Measurements from ENCODE around the gene MEF2B. TPM values are rescaled to one million over a fixed set of nuclear protein-coding genes. Genes with fewer than 3 reads are reported as not detected.

Gene MEF2B
- total RNA-seq, 6 experiments from 2014 or later: 0.24 to 2.1 (median 0.97) TPM; not detected in 2

GRCh38 chr19:19207637-19208572 lies 37.8 kb upstream of the MEF2B start:
- Histone ChIP-seq H3K9me3 (no peaks in the 10 kb centered on the region), H3K27ac (no peak overlapping the region), H3K4me3 (no peak overlapping the region), H3K27me3 (no peaks in the 10 kb centered on the region), H3K36me3 (no peaks in the 10 kb centered on the region), H3K4me1 (peaks cover 0 to 1% (median 0%) of the 10 kb centered on the region in 4 donors)
- DNase-seq (no peak), ATAC-seq (no peak)
- intact Hi-C loops (cut with DNase I): no loop called here
- WGBS (ENCODE audit: insufficient coverage, low coverage, low lambda C conversion rate, missing lambda C conversion rate): 67% methylated on average over 5 of the region's 8 CpGs
- TF ChIP-seq POLR2A (IDR thresholded peaks at IDR 0.05) (no peak), CTCF (IDR thresholded peaks at IDR 0.05) (no peak)

GRCh38 chr19:19206938-19207337 lies 36.9 kb upstream of the MEF2B start:
- Histone ChIP-seq H3K4me1 (peaks cover 0 to 10% (median 1%) of the 10 kb centered on the region in 4 donors), H3K27me3 (no peaks in the 10 kb centered on the region), H3K9me3 (no peaks in the 10 kb centered on the region), H3K27ac (no peak overlapping the region), H3K36me3 (no peaks in the 10 kb centered on the region), H3K4me3 (no peak overlapping the region)
- ATAC-seq (no peak), DNase-seq (no peak)
- TF ChIP-seq CTCF (IDR thresholded peaks at IDR 0.05) (no peak), POLR2A (IDR thresholded peaks at IDR 0.05) (no peak)
- intact Hi-C loops (cut with DNase I): no loop called here
- WGBS (ENCODE audit: insufficient coverage, low coverage, low lambda C conversion rate, missing lambda C conversion rate): 36% methylated on average over 1 of the region's 5 CpGs

GRCh38 chr19:19205416-19206410 lies 35.6 kb upstream of the MEF2B start:
- intact Hi-C loops (cut with DNase I): no loop called here
- H3K36me3 ChIP-seq: no peaks in the 10 kb centered on the region
- peaks cover 0 to 10% (median 1%) of the 10 kb centered on the region in 4 donors for H3K4me1 ChIP-seq
- H3K27me3 ChIP-seq: no peaks in the 10 kb centered on the region
- 54% methylated on average over 9 of the region's 14 CpGs for WGBS (ENCODE audit: insufficient coverage, low coverage, low lambda C conversion rate, missing lambda C conversion rate)
- TF ChIP-seq CTCF (IDR thresholded peaks at IDR 0.05) (no peak), POLR2A (IDR thresholded peaks at IDR 0.05) (no peak)
- no peak overlapping the region for H3K4me3 ChIP-seq
- no peak overlapping the region for H3K27ac ChIP-seq
- ATAC-seq: no peak
- no peaks in the 10 kb centered on the region for H3K9me3 ChIP-seq
- DNase-seq: no peak

- TF ChIP-seq POLR2A (IDR thresholded peaks at IDR 0.05): no peak
- TF ChIP-seq CTCF (IDR thresholded peaks at IDR 0.05): no peak
- Histone ChIP-seq H3K9me3 (no peaks in the 10 kb centered on the region), H3K4me1 (peaks cover 0 to 10% (median 1%) of the 10 kb centered on the region in 4 donors), H3K27me3 (no peaks in the 10 kb centered on the region), H3K27ac (no peak overlapping the region), H3K4me3 (no peak overlapping the region), H3K36me3 (peaks cover 0 to 2% (median 0%) of the 10 kb centered on the region in 4 donors)
- DNase-seq: no peak
- WGBS (ENCODE audit: insufficient coverage, low coverage, low lambda C conversion rate, missing lambda C conversion rate): 75% methylated on average over 13 of the region's 13 CpGs
- ATAC-seq: no peak
- intact Hi-C loops (cut with DNase I): no loop called here
Observed at GRCh38 chr19:19204181-19204580, 34.1 kb upstream of the MEF2B start.

All from right lobe of liver (tissue), 6 donors.